ENCODE results near the gene DCTN1. TPM values are rescaled to one million over a fixed set of nuclear protein-coding genes. Genes with fewer than 3 reads are reported as not detected.

The DCTN1 gene
- total RNA-seq, 1 donor from 2014 or later = 160 TPM

- no peak for DNase-seq
Measured at GRCh38 chr2:74413001-74413698, 33.0 kb upstream of the DCTN1 start.

GRCh38 chr2:74407682-74408081 lies 27.6 kb upstream of the DCTN1 start:
- no peak for DNase-seq

DNA sequence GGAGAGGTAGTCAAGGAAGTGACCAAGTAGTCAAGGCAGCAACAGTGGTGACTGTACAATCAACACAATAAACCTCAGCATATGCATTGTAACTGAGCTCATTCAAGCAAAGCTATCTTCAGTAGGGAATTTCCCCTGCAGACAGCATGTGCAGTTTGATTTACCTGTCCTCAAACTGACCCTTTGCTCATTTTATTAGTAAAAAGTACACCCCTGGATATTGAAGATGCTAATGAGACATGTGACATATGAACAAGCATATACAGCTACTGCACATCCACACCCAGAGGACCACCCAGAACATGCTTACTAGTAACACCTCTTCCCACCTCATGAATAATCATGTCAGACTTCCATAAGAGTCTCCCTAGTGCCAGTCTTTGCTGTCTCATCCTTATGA lies 25.9 kb upstream of the DCTN1 start:
- DNase-seq = peak; percentile 44

DNA sequence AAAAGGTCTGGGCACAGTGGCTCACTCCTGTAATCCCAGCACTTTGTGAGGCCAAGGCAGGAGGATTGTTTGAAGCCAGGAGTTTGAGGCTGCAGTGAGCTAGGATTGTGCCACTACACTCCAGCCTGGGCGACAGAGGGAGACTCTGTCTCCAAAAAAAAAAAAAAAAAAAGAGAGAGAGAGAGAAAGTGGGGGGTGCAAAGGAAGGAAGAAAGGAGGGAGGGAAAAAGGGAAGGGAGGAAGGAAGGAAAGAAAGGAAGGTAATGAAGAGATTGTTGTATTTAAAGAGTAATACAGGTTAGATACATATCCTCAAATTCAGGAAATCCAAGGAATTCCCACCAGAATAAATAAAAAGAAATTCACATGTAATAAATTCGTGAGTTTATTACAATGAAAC lies 21.8 kb upstream of the DCTN1 start:
- DNase-seq = no peak

DNA sequence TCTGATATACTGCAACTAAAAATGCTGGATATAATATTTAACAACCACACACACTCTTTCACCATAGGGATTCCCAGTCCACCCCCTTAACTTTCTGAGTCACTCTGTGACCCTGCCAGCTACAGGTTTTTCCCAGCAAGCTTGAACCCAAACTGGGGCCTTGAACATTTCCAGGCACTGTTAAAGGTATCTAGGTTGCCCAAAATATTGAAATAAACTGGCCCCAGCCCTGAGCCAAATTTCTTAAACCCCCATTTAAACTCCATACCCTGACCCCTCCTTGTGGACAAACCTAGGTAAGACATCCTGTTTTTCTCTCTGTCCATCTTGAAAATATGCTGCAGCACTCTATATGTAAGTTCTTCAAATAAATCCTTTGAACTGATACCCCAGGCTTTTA lies 19.7 kb upstream of the DCTN1 start:
- DNase-seq = peak; percentile 49

- DNase-seq = no peak
Measured at GRCh38 chr2:74396149-74396548, 16.0 kb upstream of the DCTN1 start.

GRCh38 chr2:74393525-74393924 lies 13.4 kb upstream of the DCTN1 start:
- no peak for DNase-seq

DNA sequence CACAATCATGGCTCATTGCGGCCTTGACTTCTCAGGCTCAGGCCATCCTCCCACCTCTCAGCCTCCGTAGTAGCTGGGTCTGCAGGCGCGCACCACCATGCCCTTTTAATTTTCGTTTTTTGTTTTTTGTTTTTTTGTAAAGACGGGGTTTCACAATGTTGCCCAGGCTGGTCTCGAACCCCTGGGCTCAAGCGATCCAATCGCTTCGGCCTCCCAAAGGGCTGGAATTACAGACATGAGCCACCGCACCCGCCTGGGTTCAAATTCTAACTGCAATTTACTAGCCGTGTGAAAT lies 12.3 kb upstream of the DCTN1 start:
- DNase-seq = no peak

DNA sequence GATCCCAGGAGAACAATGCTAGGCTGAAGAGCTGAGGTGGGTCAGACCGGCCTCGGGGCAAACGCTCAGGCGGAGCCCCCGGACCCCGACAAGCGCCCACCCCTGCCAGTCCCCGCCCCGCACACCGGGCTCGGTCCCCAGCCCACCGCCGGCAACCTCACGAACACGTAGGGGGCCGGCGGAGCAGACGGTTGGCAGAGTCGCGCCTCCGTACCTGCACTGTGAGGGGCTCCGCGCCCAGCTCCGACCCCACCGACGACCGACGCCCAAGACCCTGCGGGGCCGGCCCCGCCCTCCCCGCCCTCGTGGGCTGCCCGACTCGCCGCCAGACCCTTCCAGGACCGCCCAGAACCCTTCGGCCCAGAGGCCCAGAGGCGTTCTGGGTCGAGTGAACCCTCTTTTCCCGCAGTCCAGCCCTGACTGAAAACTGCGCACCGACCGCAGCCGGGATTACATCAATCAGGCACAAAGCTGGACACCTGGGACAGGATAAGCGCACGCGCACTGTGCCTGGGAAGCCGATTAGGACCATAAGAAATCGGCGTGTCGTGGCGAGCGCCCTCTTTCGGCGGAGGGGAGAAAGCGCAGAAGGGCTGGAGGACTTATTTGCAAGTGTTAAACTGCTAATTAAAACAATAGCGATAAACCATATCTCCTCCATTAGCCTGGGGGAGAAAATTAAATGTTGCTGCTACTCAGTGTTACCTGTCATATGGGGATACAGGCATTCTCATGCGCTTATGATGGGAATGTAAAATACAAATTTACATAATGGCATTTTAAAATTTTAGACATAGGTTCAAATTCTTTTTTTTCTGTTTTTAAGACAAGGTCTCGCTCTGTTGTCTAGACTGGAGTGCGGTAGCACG lies 11.7 kb upstream of the DCTN1 start:
- DNase-seq = peak; percentile 95

GRCh38 chr2:74391209-74391579 lies 11.1 kb upstream of the DCTN1 start:
- no peak for DNase-seq

GRCh38 chr2:74390606-74391005 lies 10.5 kb upstream of the DCTN1 start:
- no peak for DNase-seq

- DNase-seq = no peak
Measured at GRCh38 chr2:74387346-74387745, 7.2 kb upstream of the DCTN1 start.

DNA sequence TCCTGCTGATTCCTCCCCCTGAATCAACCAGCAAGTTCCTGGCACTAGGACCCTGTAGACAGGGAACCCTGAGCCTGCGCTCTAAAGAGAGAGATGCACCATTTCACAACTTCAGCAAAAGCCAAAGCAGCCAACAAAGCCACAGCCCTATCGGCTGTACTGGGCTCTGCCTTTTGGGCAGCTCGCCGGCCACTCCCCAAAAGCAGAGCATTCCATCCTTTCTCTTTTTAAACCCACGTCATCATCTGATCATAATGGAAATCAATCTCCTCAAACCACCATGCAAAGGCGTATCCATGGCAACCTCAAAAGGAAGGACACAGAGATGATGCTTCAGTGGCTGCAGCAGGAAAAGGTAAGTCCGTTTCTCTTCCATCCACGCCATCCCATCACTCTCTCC lies 5.3 kb upstream of the DCTN1 start:
- no peak for DNase-seq

GRCh38 chr2:74384051-74384450 lies 3.9 kb upstream of the DCTN1 start:
- no peak for DNase-seq

- DNase-seq = peak; percentile 58
Measured at GRCh38 chr2:74383254-74383653, 3.1 kb upstream of the DCTN1 start.

GRCh38 chr2:74381751-74382150 lies 1.6 kb upstream of the DCTN1 start:
- DNase-seq = no peak

- DNase-seq = no peak
Measured at GRCh38 chr2:74378007-74378406, 2.1 kb downstream of the DCTN1 start.

DNA sequence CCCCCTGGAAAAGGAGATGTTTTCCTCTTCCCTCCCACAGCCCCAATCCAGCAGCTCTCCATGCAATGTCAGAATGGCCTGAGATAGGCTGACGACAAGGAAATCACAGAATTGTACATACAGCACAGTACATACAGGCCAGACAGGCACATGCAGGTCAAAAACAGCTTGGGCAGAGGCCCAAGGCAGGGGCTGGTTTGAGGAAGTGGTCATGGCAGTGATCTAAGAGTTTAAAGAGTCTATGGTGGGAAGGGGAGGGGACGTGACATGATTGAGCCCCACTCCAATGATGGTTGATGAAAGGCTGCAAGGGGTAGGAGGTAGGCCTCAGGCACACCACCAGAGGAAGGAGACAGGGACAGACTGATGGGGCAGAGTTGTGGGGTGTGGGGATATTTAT lies 4.3 kb downstream of the DCTN1 start:
- DNase-seq = no peak

DNA sequence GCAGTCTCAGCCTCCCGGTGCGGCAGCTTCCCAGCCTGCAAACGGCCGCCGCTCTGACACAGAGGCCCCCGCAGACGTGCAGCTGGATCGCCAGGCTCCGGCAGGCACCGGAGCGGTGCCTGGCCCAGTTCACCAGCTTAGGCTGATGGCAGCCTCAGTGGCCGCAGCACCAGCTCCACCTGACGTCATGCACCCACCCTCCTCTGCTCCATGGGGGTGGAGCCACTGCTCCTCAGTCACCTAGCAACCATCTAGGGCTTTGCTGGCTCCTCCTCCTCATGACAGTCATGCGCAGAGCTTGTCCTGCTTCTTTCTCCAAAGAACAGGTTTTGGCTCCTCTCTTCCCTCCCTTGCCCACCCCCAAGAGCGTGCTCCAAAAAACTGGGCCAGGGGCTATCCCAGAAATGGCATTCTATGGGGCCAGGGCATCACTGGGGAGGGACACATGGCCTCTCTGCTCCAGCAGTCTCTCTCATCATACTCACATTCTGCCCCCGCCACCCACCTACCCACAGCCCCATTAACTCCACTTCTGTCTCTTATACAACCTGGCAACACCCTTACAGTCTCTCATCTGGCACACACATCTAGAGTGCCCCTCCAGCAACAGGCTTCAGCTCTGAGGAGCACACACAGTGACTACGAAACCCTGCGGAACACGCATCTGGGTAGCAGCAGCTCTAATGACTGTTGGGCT lies 5.5 kb downstream of the DCTN1 start:
- DNase-seq = peak; percentile 19

GRCh38 chr2:74373985-74374384 lies 6.1 kb downstream of the DCTN1 start:
- no peak for DNase-seq

DNA sequence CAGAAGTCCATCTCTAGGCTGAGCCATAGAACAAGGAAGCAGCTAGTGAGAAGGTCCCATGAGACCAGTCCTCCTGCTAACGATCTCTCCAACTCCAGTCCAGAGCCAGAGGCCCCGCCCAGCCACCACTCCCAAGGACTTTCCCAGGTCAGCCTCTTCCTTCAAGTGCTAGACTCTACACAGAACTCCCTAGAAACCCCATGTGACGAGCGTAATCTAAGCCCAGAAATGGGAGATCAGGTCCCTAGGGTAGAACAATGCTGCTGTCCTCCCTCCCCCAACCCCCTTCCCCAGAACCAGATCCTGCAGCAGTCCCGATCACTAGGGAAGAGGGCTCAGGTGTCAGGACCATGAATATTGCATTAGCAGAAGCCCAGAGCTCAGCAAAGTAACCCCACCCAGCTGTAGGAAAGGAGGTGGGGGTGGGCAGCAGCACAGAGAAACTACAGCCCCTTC lies 6.9 kb downstream of the DCTN1 start:
- no peak for DNase-seq

DNA sequence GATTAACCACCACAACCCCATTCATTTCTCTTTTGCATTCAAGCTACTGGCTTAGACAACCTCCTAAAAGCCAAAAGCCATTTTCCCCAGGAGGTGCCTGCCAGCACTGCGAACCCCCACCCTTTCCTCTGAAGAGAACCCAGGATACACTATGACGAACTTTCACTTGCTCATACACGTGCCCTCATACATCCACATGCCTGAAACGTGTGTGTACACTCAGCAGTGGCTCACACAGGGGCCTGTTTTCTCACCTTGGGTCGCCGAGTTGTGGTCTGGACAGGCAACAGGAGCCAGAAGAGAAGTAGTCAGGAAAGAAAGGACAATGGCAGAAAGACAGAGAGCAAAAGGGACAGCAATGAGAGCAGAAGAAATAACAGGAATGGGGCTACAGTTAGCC lies 7.4 kb downstream of the DCTN1 start:
- no peak for DNase-seq

- DNase-seq = no peak
Measured at GRCh38 chr2:74371421-74371820, 8.7 kb downstream of the DCTN1 start.

GRCh38 chr2:74369976-74370375 lies 10.1 kb downstream of the DCTN1 start:
- no peak for DNase-seq
